K562 (cell line): Measurements from ENCODE around the gene TOR1A. TPM values are rescaled to one million over a fixed set of nuclear protein-coding genes. Genes with fewer than 3 reads are reported as not detected.

Experiments used
- AFF1 ChIP-seq, 2 experiments: fragments of 450-650 bp; IDR thresholded peaks; 2 replicates each; pipeline ENCODE4 v1.6.1; 2018; ENCODE audit warnings: mild to moderate bottlenecking in 2 of 2, low read depth in 1 of 2; ENCODE audit not compliant: partially characterized antibody in 2 of 2
- CC2D1A ChIP-seq: fragments of 450-650 bp; IDR thresholded peaks from 2 replicates; pipeline ENCODE4 v1.6.1; 2017; ENCODE audit warnings: mild to moderate bottlenecking
- CHAMP1 ChIP-seq: fragments of 450-650 bp; IDR thresholded peaks from 2 replicates; pipeline ENCODE4 v1.6.1; 2016; ENCODE audit warnings: mild to moderate bottlenecking
- CREBBP ChIP-seq: IDR thresholded peaks from one replicate; pipeline ENCODE4 v1.6.1; 2012; ENCODE audit warnings: low read depth, mild to moderate bottlenecking, control low read depth, inconsistent platforms, low read length
- CTCF ChIP-seq, 3 experiments: IDR thresholded peaks in 2 of 3; conservative IDR thresholded peaks in 1 of 3; 2 replicates each; pipeline ENCODE4 v1.5.1; 2011 to 2012; ENCODE audit warnings: low read length in 3 of 3, mild to moderate bottlenecking in 3 of 3, control low read depth in 2 of 3, improper control_type of control experiment in 1 of 3, inconsistent platforms in 1 of 3, low read depth in 1 of 3, mixed read lengths in 1 of 3, moderate library complexity in 1 of 3; ENCODE audit not compliant: insufficient read depth in 2 of 3
- CXXC5 ChIP-seq: fragments of 250-450 bp; sonication (Bioruptor Pico); IDR thresholded peaks from 2 replicates; pipeline ENCODE4 v1.8.0; 2022; ENCODE audit warnings: inconsistent platforms, mild to moderate bottlenecking, moderate library complexity
- FOXA3 ChIP-seq, 2 experiments: fragments of 450-650 bp in 1 of 2; sonication (generic) in 1 of 2; formaldehyde crosslinking; IDR thresholded peaks in 1 of 2; conservative IDR thresholded peaks in 1 of 2; 2 replicates each; pipeline versions ENCODE4 v1.4.0 to v1.8.0; 2020 to 2022; ENCODE audit warnings: mild to moderate bottlenecking in 2 of 2, missing genetic modification reagents in 1 of 2
- HDAC2 ChIP-seq: fragments of 450-650 bp; IDR thresholded peaks from 2 replicates; pipeline ENCODE4 v1.6.1; 2016; ENCODE audit warnings: mild to moderate bottlenecking
- JUNB ChIP-seq: fragments of 450-650 bp; formaldehyde crosslinking; conservative IDR thresholded peaks from 2 replicates; pipeline ENCODE4 v1.4.0; 2020; ENCODE audit warnings: mild to moderate bottlenecking
- NFIC ChIP-seq: fragments of 450-650 bp; IDR thresholded peaks from 2 replicates; pipeline ENCODE4 v1.6.1; 2017; ENCODE audit warnings: mild to moderate bottlenecking, inconsistent platforms
- PHF8 ChIP-seq: fragments of 200-600 bp; sonication (generic); IDR thresholded peaks from 2 replicates; pipeline ENCODE4 v1.6.1; 2012; ENCODE audit warnings: mixed run types, mild to moderate bottlenecking, inconsistent platforms, low read length, moderate library complexity, borderline replicate concordance
- RBM25 ChIP-seq: fragments of 200-400 bp; formaldehyde crosslinking; IDR thresholded peaks from 2 replicates; pipeline ENCODE4 v1.6.1; 2018; ENCODE audit warnings: low read length, low read depth, moderate library complexity; ENCODE audit not compliant: severe bottlenecking
- TRIM28 ChIP-seq: fragments of 450-650 bp; IDR thresholded peaks from 2 replicates; pipeline ENCODE4 v1.6.1; 2017
- ZFP36 ChIP-seq: fragments of 150-350 bp; IDR thresholded peaks from 2 replicates; pipeline ENCODE4 v1.6.1; 2018; ENCODE audit warnings: low read length, low read depth; ENCODE audit not compliant: partially characterized antibody
- ZNF384 ChIP-seq: IDR thresholded peaks from 2 replicates; pipeline ENCODE4 v1.6.1; 2012; ENCODE audit warnings: low read depth, low read length, improper control_type of control experiment
- polyA plus RNA-seq, 8 experiments: library from polyadenylated mRNA; depleted of rRNA in 4 of 8; stranded (reverse) in 5 of 8; unstranded in 3 of 8; fragments of >200 nt; fragmentation: Nextera tagmentation in 2 of 8; fragmentation: Illumina TruSeq in 1 of 8; extraction: Ambion mirVana in 2 of 8; extraction: Trizol in 1 of 8; gene quantifications; 2 replicates each; pipeline versions ENCODE4 v1.2.1 to v1.2.3, GENCODE V29; 2011 to 2014; ENCODE audit warnings: inconsistent platforms in 1 of 8, missing spikeins in 1 of 8
- total RNA-seq, 7 experiments: library from RNA; depleted of rRNA in 6 of 7; stranded (reverse); fragments of >200 nt in 6 of 7; fragmentation: Illumina TruSeq in 2 of 7; extraction: Trizol in 2 of 7; gene quantifications; 2 replicates each; pipeline versions ENCODE4 v1.2.1 to v1.2.3, GENCODE V29; 2011 to 2021; ENCODE audit warnings: low replicate concordance in 1 of 7

TOR1A gene
- total and polyA plus RNA-seq, 9 of the 15 experiments (the other 6 are each of a cell fraction or from before 2014, with no cell fraction given): 4.5 to 85.8 (median 51.3) TPM

GRCh38 chr9:129783516-129784361, 40.2 kb downstream of the TOR1A start (continued):
- TF ChIP-seq CHAMP1: no peak
- peak; percentile 17; the same call in 1 of the 2 replicates for TF ChIP-seq NFIC
- TF ChIP-seq ZFP36: peak; percentile 20
- no peak for TF ChIP-seq FOXA3 (CRISPR knock-in tag; conservative IDR thresholded peaks at IDR 0.05 in 1 of 2, IDR thresholded peaks at IDR 0.05 in 1 of 2)
- no peak for TF ChIP-seq JUNB (CRISPR knock-in tag)
- TF ChIP-seq ZNF384: 0 out of 2 replicates have a peak, but pooled peaks have one; percentile 29
- TF ChIP-seq CXXC5 (CRISPR knock-in tag): no peak
- TF ChIP-seq CTCF (IDR thresholded peaks at IDR 0.05 in 2 of 3, conservative IDR thresholded peaks at IDR 0.05 in 1 of 3; ENCODE audit: insufficient read depth in 2 of 3, low read depth in 1 of 3, low read length in 3 of 3): peak; percentile 97 to 99 (median 99)
- 0 out of 2 replicates have a peak, but pooled peaks have one; percentile 49 for TF ChIP-seq TRIM28
- peak; percentile 51 for TF ChIP-seq RBM25
- TF ChIP-seq HDAC2: peak; percentile 25; the same call in 1 of the 2 replicates
- TF ChIP-seq AFF1 (IDR thresholded peaks at IDR 0.05; ENCODE audit: low read depth in 1 of 2, partially characterized antibody in 2 of 2): peak in 1 of 2 experiments; percentile 34
- no peak for TF ChIP-seq CREBBP
- TF ChIP-seq CC2D1A: peak; percentile 93
- TF ChIP-seq PHF8: no peak
